Measurements from ENCODE around the gene OR5K3. TPM values are rescaled to one million over a fixed set of nuclear protein-coding genes. Genes with fewer than 3 reads are reported as not detected.

The OR5K3 gene
- total RNA-seq, 1 experiment from 2014 or later: not detected

GRCh38 chr3:98371186-98371585 lies 19.3 kb upstream of the OR5K3 start:
- Mint-ChIP-seq H3K4me3 (no peak overlapping the region), H3K36me3 (ENCODE audit: insufficient read depth in 1 of 3, low read depth in 3 of 3) (no peaks in the 10 kb centered on the region)

More at GRCh38 chr3:98371186-98371585, 19.3 kb upstream of the OR5K3 start:
- Mint-ChIP-seq H3K27me3 (ENCODE audit: low read depth) (no peaks in the 10 kb centered on the region), H3K9me3 (no peaks in the 10 kb centered on the region; a peak in 1 of 5 replicates), H3K27ac (no peak overlapping the region), H3K4me1 (no peaks in the 10 kb centered on the region)
- Histone ChIP-seq H3K4me2 (ENCODE audit: insufficient read depth, insufficient read length, low read length) (no peak overlapping the region), H3K56ac (ENCODE audit: insufficient read length, low read depth, low read length) (no peak overlapping the region), H3K23ac (ENCODE audit: insufficient read length, low read depth, low read length) (no peak overlapping the region), H3K23me2 (ENCODE audit: insufficient read length, low read depth, low read length, poor library complexity, severe bottlenecking) (no peaks in the 10 kb centered on the region), H4K91ac (ENCODE audit: insufficient read length, low read depth, low read length) (no peak overlapping the region), H4K8ac (replicated peaks; ENCODE audit: insufficient read length, low read depth, low read length) (no peak overlapping the region), H3K27ac (ENCODE audit: insufficient read length, low read depth, low read length) (no peak overlapping the region), H3K4me1 (ENCODE audit: insufficient read depth, low read length) (no peaks in the 10 kb centered on the region), H3K79me2 (ENCODE audit: insufficient read depth, low read length) (no peaks in the 10 kb centered on the region), H2BK5ac (ENCODE audit: insufficient read length, low read length) (no peak overlapping the region), H3K9me3 (ENCODE audit: control insufficient read depth, low read depth, low read length) (no peaks in the 10 kb centered on the region), H2BK120ac (ENCODE audit: low read depth, low read length, poor library complexity, severe bottlenecking) (no peak overlapping the region), H3K79me1 (ENCODE audit: insufficient read depth, low read depth, low read length, poor library complexity, severe bottlenecking) (no peaks in the 10 kb centered on the region), H3K14ac (ENCODE audit: insufficient read depth, low read length) (no peak overlapping the region), H2AK5ac (ENCODE audit: insufficient read length, low read length) (no peak overlapping the region), H4K20me1 (ENCODE audit: control insufficient read depth, insufficient read depth, insufficient read length) (no peaks in the 10 kb centered on the region), H2BK20ac (ENCODE audit: low read depth, low read length, poor library complexity, severe bottlenecking) (no peak overlapping the region), H3K27me3 (ENCODE audit: insufficient read depth, low read length) (no peaks in the 10 kb centered on the region), H2BK15ac (ENCODE audit: low read depth, low read length) (no peak overlapping the region), H3K9ac (ENCODE audit: extremely low read depth, insufficient read length, low read length) (no peak overlapping the region), H3K4ac (ENCODE audit: low read depth, low read length) (no peak overlapping the region), H4K5ac (ENCODE audit: insufficient read length, low read depth, low read length) (no peak overlapping the region), H3T11ph (ENCODE audit: low read length) (no peak overlapping the region), H2BK12ac (ENCODE audit: insufficient read length, low read depth, low read length) (no peak overlapping the region), H3K18ac (ENCODE audit: insufficient read length, low read depth, low read length) (no peak overlapping the region), H2AFZ (ENCODE audit: low read length) (no peak overlapping the region)
- no peak for TF ChIP-seq CTCF (conservative IDR thresholded peaks at IDR 0.05)
- DNase-seq: no peak
